GM18870 (cell line): ENCODE measurements around the gene PKHD1.
"Not testable (repeated sequence)": the region's sequence is repeated elsewhere in the genome, so short reads cannot be mapped to it uniquely, and the experiment has no call there.

ENCODE experiments used
- ATAC-seq: cut with Tn5 transposase; IDR thresholded peaks from one replicate; pipeline ENCODE4 v1.9.1; 2021; ENCODE audit warnings: moderate library complexity; ENCODE audit not compliant: unreplicated experiment

The PKHD1 gene

DNA sequence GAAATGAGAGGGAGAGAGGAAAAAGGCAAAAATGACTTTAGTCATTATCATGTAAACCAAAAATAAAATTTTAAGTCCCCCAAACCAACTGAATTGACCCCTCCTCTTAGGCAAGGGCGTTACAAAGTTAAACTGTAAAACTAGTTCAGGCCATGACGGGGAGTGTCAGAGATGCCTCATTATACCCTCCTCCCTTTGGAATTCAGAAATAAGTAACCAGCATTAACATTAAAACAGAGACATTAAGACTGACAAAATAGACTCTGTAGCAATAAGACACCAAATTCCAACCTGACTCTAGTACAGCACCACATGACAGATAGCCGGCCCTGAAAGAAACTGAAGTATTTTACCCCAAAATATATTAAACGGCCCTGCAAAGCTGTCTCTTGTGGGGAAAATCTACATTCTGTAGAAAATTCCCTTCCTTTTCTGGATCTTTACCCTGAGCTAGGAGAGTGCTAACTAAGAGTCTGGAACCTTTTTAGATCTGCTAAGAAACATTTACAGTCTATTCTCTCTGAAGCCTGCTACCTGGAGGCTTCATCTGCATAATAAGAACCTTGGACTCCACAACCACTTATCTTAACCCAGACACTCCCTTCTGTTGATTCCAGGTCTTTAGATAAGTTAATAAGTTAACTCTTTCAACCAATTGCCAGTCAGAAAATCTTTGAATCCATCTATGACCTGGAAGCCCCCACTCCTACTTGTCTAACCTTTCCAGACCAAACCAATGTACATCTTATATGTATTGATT lies 150.7 kb downstream of the PKHD1 start:
- ATAC-seq: no peak

GRCh38 chr6:51934098-51934497 lies 153.3 kb downstream of the PKHD1 start:
- no peak for ATAC-seq

DNA sequence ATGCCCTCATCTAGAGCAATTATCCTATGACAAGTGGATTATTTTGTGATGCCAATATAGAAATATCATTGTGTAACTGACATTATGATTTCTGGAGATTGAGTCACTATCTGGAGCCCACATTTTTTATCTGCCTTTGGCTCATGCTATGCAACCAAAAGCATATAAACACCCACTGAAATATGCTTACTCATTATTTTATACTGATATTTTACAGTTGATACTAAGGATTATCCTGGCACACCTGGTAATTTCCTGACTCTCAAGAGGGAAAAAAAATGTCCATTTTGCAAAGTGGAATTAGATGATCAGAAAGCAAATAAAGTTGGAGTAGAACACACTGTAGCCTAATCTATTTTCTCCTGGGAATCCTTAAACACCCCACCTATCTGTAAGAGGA lies 154.5 kb downstream of the PKHD1 start:
- ATAC-seq: no peak

- ATAC-seq: no peak
Measured at GRCh38 chr6:51930602-51931001, 156.8 kb downstream of the PKHD1 start.

DNA sequence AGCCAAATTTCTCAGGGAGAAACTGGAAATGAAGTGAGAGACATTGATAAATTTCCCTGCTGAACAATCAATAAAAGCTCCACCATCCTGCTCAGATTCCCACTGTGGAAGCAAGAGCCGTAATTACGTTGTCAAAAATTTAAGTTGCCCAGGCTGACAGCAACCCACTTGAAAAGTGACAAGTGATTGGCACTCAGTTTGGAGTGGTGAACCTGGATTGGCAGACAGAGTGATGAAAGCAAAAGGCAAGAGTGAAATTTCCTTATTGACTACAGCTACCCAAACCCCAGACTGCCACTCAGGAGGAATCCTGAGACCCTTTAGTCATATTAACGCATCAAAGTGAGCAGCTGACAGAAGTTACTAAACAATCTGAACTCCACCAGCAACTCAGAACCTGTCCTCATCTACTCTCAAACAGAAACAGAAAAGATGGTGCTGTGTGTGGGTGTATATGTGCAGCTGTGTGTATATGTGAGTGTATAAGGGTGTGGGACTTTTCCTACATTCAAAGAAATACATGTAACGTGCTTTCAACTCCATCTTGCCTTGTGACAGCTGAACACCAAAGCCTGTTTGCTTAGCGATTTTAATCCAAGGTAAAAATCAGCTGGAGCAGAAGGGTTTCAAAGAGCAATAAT lies 157.4 kb downstream of the PKHD1 start:
- no peak for ATAC-seq

GRCh38 chr6:51928320-51928719 lies 159.1 kb downstream of the PKHD1 start:
- ATAC-seq: peak; percentile 87

- ATAC-seq: no peak
Measured at GRCh38 chr6:51927450-51927849, 160.0 kb downstream of the PKHD1 start.

- no peak for ATAC-seq
Measured at GRCh38 chr6:51926125-51926524, 161.3 kb downstream of the PKHD1 start.

GRCh38 chr6:51922479-51922878 lies 164.9 kb downstream of the PKHD1 start:
- not testable (repeated sequence) for ATAC-seq

- ATAC-seq: not testable (repeated sequence)
Measured at GRCh38 chr6:51918347-51918746, 169.1 kb downstream of the PKHD1 start.

DNA sequence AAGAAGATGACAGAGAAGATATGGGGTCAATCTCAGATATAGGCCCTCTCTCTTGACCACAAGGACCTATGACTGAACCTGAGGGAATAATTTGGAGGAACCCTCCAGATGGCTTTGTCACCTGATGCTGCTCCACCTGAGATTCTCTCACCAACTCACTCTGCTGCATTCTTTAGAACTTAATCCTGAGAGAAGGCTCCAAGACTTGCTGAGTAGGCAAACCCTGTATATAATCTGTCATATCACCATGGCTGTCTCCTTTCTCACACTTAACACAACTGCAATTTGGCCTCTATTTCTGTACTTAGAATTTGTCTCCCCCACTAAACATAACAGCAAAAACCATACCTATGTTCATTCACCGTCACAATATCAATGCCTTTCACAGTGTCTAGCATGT lies 172.3 kb downstream of the PKHD1 start:
- no peak for ATAC-seq

DNA sequence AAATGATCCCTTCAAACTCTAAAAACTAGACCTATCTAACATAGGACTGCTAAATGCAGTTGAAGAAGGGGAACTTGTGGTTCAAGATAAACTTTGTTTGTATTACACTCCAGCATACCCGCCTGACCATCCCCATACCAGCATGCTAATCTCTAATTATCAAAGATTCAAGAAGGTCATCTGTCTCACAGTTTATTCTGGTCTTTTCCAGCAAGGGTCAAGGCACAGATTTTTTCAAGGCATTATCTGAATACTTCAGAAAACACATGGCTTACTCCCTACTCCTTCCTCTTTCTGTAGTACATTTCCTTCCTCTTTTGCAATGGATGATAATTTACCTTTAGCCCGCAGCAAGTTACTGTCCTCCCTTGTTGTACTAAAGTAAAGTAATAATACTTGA lies 174.1 kb downstream of the PKHD1 start:
- no peak for ATAC-seq

DNA sequence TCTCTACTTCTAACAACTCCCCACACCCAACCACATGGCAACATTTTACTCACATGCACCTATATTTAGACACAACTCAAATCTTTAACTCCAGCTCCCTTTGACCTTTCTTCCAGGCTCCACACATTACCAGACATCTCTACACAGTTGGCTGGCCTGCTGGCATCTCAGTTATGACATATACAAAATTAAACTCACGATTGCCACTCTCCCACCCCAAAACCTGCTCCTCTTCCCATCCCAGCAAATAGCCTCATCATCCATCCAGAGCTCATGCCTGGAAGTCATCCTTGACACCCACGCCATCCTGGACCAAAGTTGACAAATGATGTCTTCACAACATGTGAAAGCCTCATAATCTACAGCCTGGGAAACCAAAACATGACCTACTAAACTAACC lies 176.6 kb downstream of the PKHD1 start:
- ATAC-seq: no peak

GRCh38 chr6:51908243-51908642 lies 179.2 kb downstream of the PKHD1 start:
- no peak for ATAC-seq

DNA sequence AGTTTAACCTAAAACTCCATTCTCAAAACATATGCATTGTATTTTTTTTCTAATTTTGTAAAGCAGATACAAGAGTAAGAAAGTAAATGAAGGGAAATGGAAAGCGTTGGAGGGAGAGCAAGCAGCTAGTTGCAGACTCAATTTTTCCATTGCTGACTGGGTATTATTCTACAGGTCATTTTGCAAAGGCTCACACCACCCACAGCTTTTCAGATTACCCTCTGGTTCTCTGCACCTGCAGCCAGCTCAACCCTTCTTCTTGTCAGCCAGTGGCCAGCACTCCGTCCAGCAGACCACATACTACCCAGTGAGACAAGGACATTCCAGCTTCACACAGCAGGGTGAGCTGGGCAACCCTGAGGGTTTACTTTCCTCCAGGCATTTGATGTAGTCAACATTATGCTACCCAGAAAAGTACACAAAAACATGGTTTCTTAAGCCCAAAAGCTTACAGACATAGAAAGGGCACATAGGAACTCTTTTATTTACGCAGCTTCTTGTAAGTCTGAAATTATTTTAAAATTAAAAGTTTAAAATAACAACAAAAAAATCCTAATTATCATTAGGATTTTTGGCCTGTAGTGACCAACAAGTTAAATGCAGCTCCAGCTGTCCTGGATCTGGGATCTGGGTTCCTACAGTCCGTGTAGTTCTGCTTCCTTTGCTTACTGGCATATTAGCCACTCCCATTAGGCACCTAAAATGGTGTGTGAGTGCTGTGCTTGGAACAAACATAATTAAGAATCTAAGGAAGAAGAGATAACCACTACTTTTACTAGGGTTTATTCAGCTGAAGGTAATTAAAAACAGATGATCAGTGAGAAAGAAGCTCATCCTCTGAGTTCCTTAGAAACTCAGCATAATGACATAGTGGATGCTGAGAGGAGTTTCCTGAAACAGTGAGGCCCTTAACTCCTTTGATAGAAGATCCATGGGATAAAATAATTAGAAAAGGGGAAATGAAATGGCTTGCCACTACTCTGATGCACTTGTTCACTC lies 185.3 kb downstream of the PKHD1 start:
- ATAC-seq: no peak

DNA sequence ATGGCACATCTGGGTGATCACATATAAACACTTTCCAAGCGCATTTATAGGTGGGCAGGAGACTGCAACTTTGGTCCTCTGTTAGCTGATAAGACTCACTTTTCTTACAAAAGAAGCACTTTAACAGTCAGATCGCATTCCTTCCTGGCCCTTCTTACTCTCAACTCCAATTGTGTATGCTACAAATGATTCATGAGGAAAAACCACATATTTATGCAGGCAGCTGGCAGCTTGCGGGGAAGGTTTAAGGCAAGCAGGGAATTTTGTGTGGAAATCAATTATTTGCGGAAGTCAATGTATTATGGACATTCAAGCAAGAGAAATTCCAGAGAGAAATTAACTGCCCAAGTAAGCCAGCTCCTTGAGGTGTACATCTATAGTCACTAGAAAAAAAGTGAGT lies 194.0 kb downstream of the PKHD1 start:
- no peak for ATAC-seq

DNA sequence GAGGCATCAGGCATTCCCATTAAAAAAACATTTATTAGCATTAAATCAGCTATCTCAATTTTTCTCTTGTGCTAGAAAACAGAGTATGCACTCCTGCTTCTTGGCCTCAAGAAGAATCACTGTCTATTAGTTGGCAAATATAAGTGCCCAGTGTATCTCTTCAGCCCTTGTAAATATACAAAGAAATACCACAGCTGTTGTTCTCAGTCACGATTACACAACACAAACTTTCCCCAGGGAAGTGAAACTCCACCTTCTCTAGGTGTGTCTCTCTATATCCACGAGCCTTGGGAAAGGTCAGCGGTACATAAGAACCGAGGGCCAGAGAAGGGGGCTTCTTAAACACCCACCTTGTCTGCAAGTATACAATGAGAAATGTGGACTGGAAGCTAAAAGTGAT lies 194.7 kb downstream of the PKHD1 start:
- no peak for ATAC-seq

GRCh38 chr6:51892339-51892738 lies 195.1 kb downstream of the PKHD1 start:
- ATAC-seq: no peak

DNA sequence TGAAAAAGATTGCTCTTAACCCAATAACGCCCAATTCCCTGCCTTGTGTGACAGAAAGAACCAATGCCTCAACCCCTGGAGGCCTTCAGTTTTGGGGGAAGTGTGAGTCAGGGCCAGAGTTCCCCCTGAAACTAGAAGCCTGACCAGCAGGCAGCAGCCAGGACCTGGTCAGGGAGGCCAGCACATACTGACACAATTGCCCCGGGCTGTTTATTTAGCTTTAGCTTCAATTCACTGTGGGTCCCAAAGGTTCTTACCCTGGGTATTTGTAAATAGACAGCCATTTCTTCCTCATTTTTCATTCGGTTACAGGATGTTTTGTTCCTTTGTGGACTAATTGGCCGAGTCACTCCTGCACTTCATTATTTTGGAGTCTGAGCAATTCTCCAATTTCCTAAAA lies 195.6 kb downstream of the PKHD1 start:
- no peak for ATAC-seq

DNA sequence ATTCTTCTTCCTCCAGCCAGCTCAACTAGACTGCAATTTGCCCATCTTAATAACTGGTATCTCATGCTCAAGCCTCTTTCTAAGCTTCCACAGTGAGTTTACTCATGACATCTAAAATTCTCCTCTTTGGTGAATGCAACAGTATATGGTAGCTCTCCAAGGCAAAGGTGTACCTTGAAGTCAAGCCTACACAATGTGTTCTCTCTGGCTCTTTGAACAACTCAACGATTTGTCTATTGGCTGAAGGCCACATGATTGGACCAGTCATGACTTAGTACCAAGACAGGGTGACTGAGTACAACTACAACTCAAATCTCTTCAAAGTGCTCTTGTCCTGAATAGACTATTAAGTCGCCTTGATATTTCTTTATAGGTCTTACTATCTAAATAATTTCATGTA lies 199.6 kb downstream of the PKHD1 start:
- ATAC-seq: no peak

GRCh38 chr6:51885957-51886356 lies 201.5 kb downstream of the PKHD1 start:
- ATAC-seq: no peak
